ENCODE data around the gene SLC12A6. TPM values are rescaled to one million over a fixed set of nuclear protein-coding genes. Genes with fewer than 3 reads are reported as not detected.

The SLC12A6 gene
- total RNA-seq, 1 donor: 40.9 TPM

- H3K9me3 ChIP-seq (ENCODE audit: low read depth, low read length): no peaks in the 10 kb centered on the region
- no peaks in the 10 kb centered on the region for H3K36me3 ChIP-seq (ENCODE audit: insufficient read depth, low read length)
- no peak overlapping the region for H2AFZ ChIP-seq (ENCODE audit: low read length)
- peaks cover 48% of the 10 kb centered on the region for H3K79me2 ChIP-seq (ENCODE audit: insufficient read depth, low read length)
- H3K27me3 ChIP-seq (ENCODE audit: insufficient read depth, low read length): no peaks in the 10 kb centered on the region
- peak overlapping the region; percentile 49 for H3K27ac ChIP-seq (ENCODE audit: low read depth, low read length)
- DNase-seq (ENCODE audit: insufficient read length, low spot score, missing footprints): no peak
- no peak overlapping the region for H3K4me3 ChIP-seq (ENCODE audit: insufficient read depth, low read length)
- peak overlapping the region; percentile 23 for H3K4me2 ChIP-seq (ENCODE audit: insufficient read depth, low read length)
- no peak for TF ChIP-seq CTCF (IDR thresholded peaks at IDR 0.05; ENCODE audit: extremely low read depth, low read depth, low read length)
- peaks cover 15% of the 10 kb centered on the region for H3K4me1 ChIP-seq (ENCODE audit: insufficient read depth, low read length)
- no peaks in the 10 kb centered on the region for H4K20me1 ChIP-seq (ENCODE audit: insufficient read depth, low read length)
Observed at GRCh38 chr15:34304613-34305012, 33.0 kb downstream of the SLC12A6 start.

- no peaks in the 10 kb centered on the region for H3K27me3 ChIP-seq (ENCODE audit: insufficient read depth, low read length)
- H3K4me1 ChIP-seq (ENCODE audit: insufficient read depth, low read length): peaks cover 28% of the 10 kb centered on the region
- no peak overlapping the region for H3K4me2 ChIP-seq (ENCODE audit: insufficient read depth, low read length)
- H3K27ac ChIP-seq (ENCODE audit: low read depth, low read length): no peak overlapping the region
- TF ChIP-seq CTCF (IDR thresholded peaks at IDR 0.05; ENCODE audit: extremely low read depth, low read depth, low read length): no peak
- no peak for DNase-seq (ENCODE audit: insufficient read length, low spot score, missing footprints)
- no peak overlapping the region for H2AFZ ChIP-seq (ENCODE audit: low read length)
- H3K79me2 ChIP-seq (ENCODE audit: insufficient read depth, low read length): peaks cover 58% of the 10 kb centered on the region
- no peak overlapping the region for H3K4me3 ChIP-seq (ENCODE audit: insufficient read depth, low read length)
- no peaks in the 10 kb centered on the region for H4K20me1 ChIP-seq (ENCODE audit: insufficient read depth, low read length)
- no peaks in the 10 kb centered on the region for H3K36me3 ChIP-seq (ENCODE audit: insufficient read depth, low read length)
- H3K9me3 ChIP-seq (ENCODE audit: low read depth, low read length): no peaks in the 10 kb centered on the region
Observed at GRCh38 chr15:34301058-34301457, 36.5 kb downstream of the SLC12A6 start.

GRCh38 chr15:34297059-34297458, 40.5 kb downstream of the SLC12A6 start:
- no peaks in the 10 kb centered on the region for H3K27me3 ChIP-seq (ENCODE audit: insufficient read depth, low read length)
- TF ChIP-seq CTCF (IDR thresholded peaks at IDR 0.05; ENCODE audit: extremely low read depth, low read depth, low read length): no peak
- peaks cover 71% of the 10 kb centered on the region for H3K79me2 ChIP-seq (ENCODE audit: insufficient read depth, low read length)
- DNase-seq (ENCODE audit: insufficient read length, low spot score, missing footprints): peak; percentile 48
- no peaks in the 10 kb centered on the region for H3K9me3 ChIP-seq (ENCODE audit: low read depth, low read length)
- no peaks in the 10 kb centered on the region for H4K20me1 ChIP-seq (ENCODE audit: insufficient read depth, low read length)
- no peak overlapping the region for H2AFZ ChIP-seq (ENCODE audit: low read length)
- peaks cover 13% of the 10 kb centered on the region for H3K4me1 ChIP-seq (ENCODE audit: insufficient read depth, low read length)
- H3K27ac ChIP-seq (ENCODE audit: low read depth, low read length): peak overlapping the region; percentile 60
- no peaks in the 10 kb centered on the region for H3K36me3 ChIP-seq (ENCODE audit: insufficient read depth, low read length)
- no peak overlapping the region for H3K4me3 ChIP-seq (ENCODE audit: insufficient read depth, low read length)
- peak overlapping the region; percentile 50 for H3K4me2 ChIP-seq (ENCODE audit: insufficient read depth, low read length)

- Histone ChIP-seq H3K27me3 (ENCODE audit: insufficient read depth, low read length) (no peaks in the 10 kb centered on the region), H3K27ac (ENCODE audit: low read depth, low read length) (no peak overlapping the region), H3K79me2 (ENCODE audit: insufficient read depth, low read length) (peaks cover 35% of the 10 kb centered on the region), H3K9me3 (ENCODE audit: low read depth, low read length) (no peaks in the 10 kb centered on the region), H3K36me3 (ENCODE audit: insufficient read depth, low read length) (no peaks in the 10 kb centered on the region), H3K4me1 (ENCODE audit: insufficient read depth, low read length) (peaks cover 13% of the 10 kb centered on the region), H3K4me2 (ENCODE audit: insufficient read depth, low read length) (no peak overlapping the region), H3K4me3 (ENCODE audit: insufficient read depth, low read length) (no peak overlapping the region), H2AFZ (ENCODE audit: low read length) (no peak overlapping the region), H4K20me1 (ENCODE audit: insufficient read depth, low read length) (no peaks in the 10 kb centered on the region)
- DNase-seq (ENCODE audit: insufficient read length, low spot score, missing footprints): no peak
- TF ChIP-seq CTCF (IDR thresholded peaks at IDR 0.05; ENCODE audit: extremely low read depth, low read depth, low read length): no peak
Observed at GRCh38 chr15:34292621-34293020, 45.0 kb downstream of the SLC12A6 start.

Measured in osteoblast (primary cell).